ENCODE measurements around the gene ARVCF.

GRCh38 chr22:19940536-19941364, 75.9 kb downstream of the ARVCF start:
- TF ChIP-seq CTCF (IDR thresholded peaks at IDR 0.05; ENCODE audit: low read depth, low read length, poor library complexity, severe bottlenecking) = no peak
- TF ChIP-seq EZH2phosphoT487 (IDR thresholded peaks at IDR 0.05; ENCODE audit: borderline replicate concordance, low read length) = no peak
